GM23338 (cell line): ENCODE data around the gene TFEB. TPM values are rescaled to one million over a fixed set of nuclear protein-coding genes. Genes with fewer than 3 reads are reported as not detected.

Experiments used
- ATAC-seq: fragments of 200-7000 bp; cut with Tn5 transposase; 3 replicates; pipeline ENCODE4 v1.9.1; 2020
- DNase-seq: peaks from one replicate; pipeline ENCODE4 v3.0.0-alpha.2; 2015; ENCODE audit warnings: low spot score
- H2AFZ ChIP-seq: fragments of 200-600 bp; sonication (generic); 2 replicates; pipeline ENCODE4 v1.8.0; 2016; ENCODE audit warnings: antibody characterized with exemption, mild to moderate bottlenecking, moderate library complexity
- H3F3A ChIP-seq: fragments of 200-600 bp; sonication (generic); replicated peaks from 2 replicates; pipeline ENCODE4 v1.8.0; 2017; ENCODE audit warnings: antibody characterized with exemption, mixed run types, low read depth
- H3K27ac ChIP-seq: fragments of 200-600 bp; sonication (generic); 2 replicates; pipeline ENCODE4 v1.6.1; 2016; ENCODE audit warnings: low read depth
- H3K27me3 ChIP-seq: fragments of 200-600 bp; sonication (generic); 2 replicates; pipeline ENCODE4 v1.8.0; 2016; ENCODE audit warnings: mild to moderate bottlenecking, mixed run types, moderate library complexity; ENCODE audit not compliant: insufficient read depth
- H3K36me3 ChIP-seq: fragments of 200-600 bp; sonication (generic); 2 replicates; pipeline ENCODE4 v1.8.0; 2016; ENCODE audit warnings: mild to moderate bottlenecking; ENCODE audit not compliant: insufficient read depth
- H3K4me1 ChIP-seq: fragments of 200-600 bp; sonication (generic); 2 replicates; pipeline ENCODE4 v1.8.0; 2016; ENCODE audit warnings: mild to moderate bottlenecking, moderate library complexity; ENCODE audit not compliant: insufficient read depth
- H3K4me2 ChIP-seq: fragments of 200-600 bp; sonication (generic); 2 replicates; pipeline ENCODE4 v1.7.1; 2017; ENCODE audit warnings: mixed run types
- H3K4me3 ChIP-seq: fragments of 200-600 bp; sonication (generic); 2 replicates; pipeline ENCODE4 v1.6.1; 2016; ENCODE audit warnings: mixed run types
- H3K79me2 ChIP-seq: fragments of 200-600 bp; sonication (generic); replicated peaks from 2 replicates; pipeline ENCODE4 v1.8.0; 2017; ENCODE audit warnings: mild to moderate bottlenecking; ENCODE audit not compliant: insufficient read depth
- H3K9me2 ChIP-seq: fragments of 200-600 bp; sonication (generic); 2 replicates; pipeline ENCODE4 v1.8.0; 2017; ENCODE audit not compliant: insufficient read depth
- H4K20me1 ChIP-seq: fragments of 200-600 bp; sonication (generic); replicated peaks from 2 replicates; pipeline ENCODE4 v1.8.0; 2017; ENCODE audit warnings: mild to moderate bottlenecking; ENCODE audit not compliant: insufficient read depth
- H3K27ac Mint-ChIP-seq: 2 replicates; pipeline ENCODE4 v1.8.0; 2020; ENCODE audit warnings: inconsistent platforms, mild to moderate bottlenecking, moderate library complexity, mixed read lengths
- H3K27me3 Mint-ChIP-seq: 3 replicates; pipeline ENCODE4 v1.8.0; 2022; ENCODE audit warnings: low read depth, mild to moderate bottlenecking, moderate library complexity, mixed read lengths, inconsistent platforms; ENCODE audit not compliant: insufficient read depth, poor library complexity
- H3K36me3 Mint-ChIP-seq: 3 replicates; pipeline ENCODE4 v1.8.0; 2021; ENCODE audit warnings: low read depth, mild to moderate bottlenecking, inconsistent platforms, moderate library complexity, mixed read lengths
- H3K4me1 Mint-ChIP-seq: 3 replicates; pipeline ENCODE4 v1.8.0; 2020; ENCODE audit warnings: mild to moderate bottlenecking, inconsistent platforms, mixed read lengths
- H3K4me3 Mint-ChIP-seq: 3 replicates; pipeline ENCODE4 v1.8.0; 2021; ENCODE audit warnings: moderate library complexity, mild to moderate bottlenecking, inconsistent platforms, mixed read lengths
- H3K9me3 Mint-ChIP-seq: 3 replicates; pipeline ENCODE4 v1.8.0; 2020; ENCODE audit warnings: moderate library complexity, mild to moderate bottlenecking, inconsistent platforms, mixed read lengths
- CREB1 ChIP-seq: fragments of 250-450 bp; sonication (Bioruptor Pico); IDR thresholded peaks from 2 replicates; pipeline ENCODE4 v1.5.0; 2020; ENCODE audit warnings: low read depth, mild to moderate bottlenecking, moderate library complexity
- EZH2 ChIP-seq: fragments of 200-600 bp; sonication (generic); IDR thresholded peaks from one replicate; pipeline ENCODE4 v1.8.0; 2017; ENCODE audit warnings: antibody characterized with exemption, mild to moderate bottlenecking, low read depth; ENCODE audit not compliant: unreplicated experiment
- EZH2phosphoT487 ChIP-seq: fragments of 200-600 bp; sonication (generic); IDR thresholded peaks from one replicate; pipeline ENCODE4 v1.8.1; 2018; ENCODE audit warnings: antibody characterized with exemption; ENCODE audit not compliant: unreplicated experiment
- JUNB ChIP-seq: IDR thresholded peaks from one replicate; pipeline ENCODE4 v1.6.1; 2016; ENCODE audit warnings: antibody characterized with exemption; ENCODE audit not compliant: unreplicated experiment
- NANOG ChIP-seq: IDR thresholded peaks from 2 replicates; pipeline ENCODE4 v1.6.1; 2016; ENCODE audit warnings: antibody characterized with exemption, borderline replicate concordance
- POLR2AphosphoS5 ChIP-seq: IDR thresholded peaks from 2 replicates; pipeline ENCODE4 v1.6.1; 2016; ENCODE audit warnings: antibody characterized with exemption, low read depth
- STAT1 ChIP-seq: IDR thresholded peaks from one replicate; pipeline ENCODE4 v1.6.1; 2016; ENCODE audit warnings: antibody characterized with exemption; ENCODE audit not compliant: unreplicated experiment
- ZNF114 ChIP-seq: fragments of 250-450 bp; sonication (Bioruptor Pico); IDR thresholded peaks from 2 replicates; pipeline ENCODE4 v1.5.0; 2020; ENCODE audit warnings: mild to moderate bottlenecking, moderate library complexity
- ZNF331 ChIP-seq: fragments of 250-450 bp; sonication (Bioruptor Pico); IDR thresholded peaks from 2 replicates; pipeline ENCODE4 v1.5.0; 2020; ENCODE audit warnings: low read depth, mild to moderate bottlenecking, moderate library complexity
- polyA plus RNA-seq: library from polyadenylated mRNA; unstranded; fragments of >200 nt; fragmentation: Nextera tagmentation; extraction: Ambion mirVana; gene quantifications from 2 replicates; pipeline ENCODE4 v1.2.1, GENCODE V29; 2016
- total RNA-seq: library from RNA; depleted of rRNA; stranded (reverse); fragments of >200 nt; shearing (Covaris generic); gene quantifications from 2 replicates; pipeline ENCODE4 v1.2.3, GENCODE V29; 2014
- TF ChIP-seq, protein P1 (sequence below): IDR thresholded peaks from 2 replicates; pipeline ENCODE4 v1.6.1; 2016; ENCODE audit warnings: antibody characterized with exemption
- TF ChIP-seq, protein P2 (sequence below), 2 experiments: fragments of 200-600 bp in 1 of 2; sonication (generic) in 1 of 2; conservative IDR thresholded peaks; 2 replicates each; pipeline versions ENCODE4 v1.5.1 to v1.6.1; 2016 to 2017; ENCODE audit warnings: antibody characterized with exemption in 2 of 2, low read depth in 2 of 2, mild to moderate bottlenecking in 2 of 2, moderate library complexity in 1 of 2
- TF ChIP-seq, protein P3 (sequence below): fragments of 250-450 bp; sonication (Bioruptor Pico); IDR thresholded peaks from 2 replicates; pipeline ENCODE4 v1.5.0; 2020; ENCODE audit warnings: mild to moderate bottlenecking, moderate library complexity
- TF ChIP-seq, protein P4 (sequence below): IDR thresholded peaks from one replicate; pipeline ENCODE4 v1.6.1; 2018; ENCODE audit warnings: antibody characterized with exemption; ENCODE audit not compliant: unreplicated experiment

The TFEB gene
- total and polyA plus RNA-seq, 2 experiments from 2014 or later = 1.3 to 4.3 TPM

DNA sequence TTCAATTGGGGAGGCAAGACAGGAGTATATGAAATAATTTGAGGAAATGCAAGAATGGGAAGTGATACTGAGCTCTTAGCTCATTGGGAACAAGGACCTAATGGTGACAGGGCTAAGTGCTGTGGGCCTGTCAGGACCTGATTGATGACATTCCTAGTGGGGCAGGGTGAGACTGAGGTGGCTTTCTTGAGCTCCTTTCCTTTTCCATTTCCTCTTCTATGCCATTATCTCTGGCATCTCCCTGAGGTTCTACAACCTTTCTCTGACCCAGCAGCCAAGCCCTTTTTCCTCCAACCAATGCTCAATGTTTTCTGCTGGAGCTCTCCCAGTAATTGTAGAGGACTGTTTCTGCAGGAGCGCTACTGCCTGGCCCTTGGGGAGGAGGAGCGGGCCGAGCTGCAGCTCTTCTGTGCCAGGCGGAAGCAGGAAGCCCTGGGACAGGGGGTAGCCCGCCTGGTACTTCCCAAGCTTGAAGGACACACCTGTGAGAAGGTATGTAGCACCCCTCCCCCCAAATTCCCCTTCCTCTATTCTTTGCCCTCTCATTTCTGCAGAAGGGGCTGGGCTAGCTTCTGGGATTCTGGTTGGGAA, 49.3 kb upstream of the TFEB start:
- peaks cover 58% of the 10 kb centered on the region for H3K27me3 Mint-ChIP-seq
- Histone ChIP-seq H3K27me3 (peaks cover 54% of the 10 kb centered on the region), H2AFZ (no peak overlapping the region), H3K9me2 (no peaks in the 10 kb centered on the region), H4K20me1 (no peaks in the 10 kb centered on the region; the same call in 1 of the 2 replicates), H3K27ac (no peak overlapping the region), H3K36me3 (peaks cover 7% of the 10 kb centered on the region; the same call in 1 of the 2 replicates), H3K79me2 (peaks cover 21% of the 10 kb centered on the region), H3K4me1 (peaks cover 22% of the 10 kb centered on the region), H3K4me2 (peak overlapping the region; percentile 62; the same call in 1 of the 2 replicates), H3F3A (peaks cover 8% of the 10 kb centered on the region; the same call in 1 of the 2 replicates), H3K4me3 (peak overlapping the region; percentile 21; the same call in 1 of the 2 replicates)
- DNase-seq (peak; percentile 57), ATAC-seq (no peak)
- H3K27ac Mint-ChIP-seq = no peak overlapping the region
- no peak for TF ChIP-seq JUNB
- TF ChIP-seq EZH2 = no peak
- TF ChIP-seq, protein P1, sequence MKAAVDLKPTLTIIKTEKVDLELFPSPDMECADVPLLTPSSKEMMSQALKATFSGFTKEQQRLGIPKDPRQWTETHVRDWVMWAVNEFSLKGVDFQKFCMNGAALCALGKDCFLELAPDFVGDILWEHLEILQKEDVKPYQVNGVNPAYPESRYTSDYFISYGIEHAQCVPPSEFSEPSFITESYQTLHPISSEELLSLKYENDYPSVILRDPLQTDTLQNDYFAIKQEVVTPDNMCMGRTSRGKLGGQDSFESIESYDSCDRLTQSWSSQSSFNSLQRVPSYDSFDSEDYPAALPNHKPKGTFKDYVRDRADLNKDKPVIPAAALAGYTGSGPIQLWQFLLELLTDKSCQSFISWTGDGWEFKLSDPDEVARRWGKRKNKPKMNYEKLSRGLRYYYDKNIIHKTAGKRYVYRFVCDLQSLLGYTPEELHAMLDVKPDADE = no peak
- no peak for TF ChIP-seq EZH2phosphoT487
- TF ChIP-seq, protein P2, sequence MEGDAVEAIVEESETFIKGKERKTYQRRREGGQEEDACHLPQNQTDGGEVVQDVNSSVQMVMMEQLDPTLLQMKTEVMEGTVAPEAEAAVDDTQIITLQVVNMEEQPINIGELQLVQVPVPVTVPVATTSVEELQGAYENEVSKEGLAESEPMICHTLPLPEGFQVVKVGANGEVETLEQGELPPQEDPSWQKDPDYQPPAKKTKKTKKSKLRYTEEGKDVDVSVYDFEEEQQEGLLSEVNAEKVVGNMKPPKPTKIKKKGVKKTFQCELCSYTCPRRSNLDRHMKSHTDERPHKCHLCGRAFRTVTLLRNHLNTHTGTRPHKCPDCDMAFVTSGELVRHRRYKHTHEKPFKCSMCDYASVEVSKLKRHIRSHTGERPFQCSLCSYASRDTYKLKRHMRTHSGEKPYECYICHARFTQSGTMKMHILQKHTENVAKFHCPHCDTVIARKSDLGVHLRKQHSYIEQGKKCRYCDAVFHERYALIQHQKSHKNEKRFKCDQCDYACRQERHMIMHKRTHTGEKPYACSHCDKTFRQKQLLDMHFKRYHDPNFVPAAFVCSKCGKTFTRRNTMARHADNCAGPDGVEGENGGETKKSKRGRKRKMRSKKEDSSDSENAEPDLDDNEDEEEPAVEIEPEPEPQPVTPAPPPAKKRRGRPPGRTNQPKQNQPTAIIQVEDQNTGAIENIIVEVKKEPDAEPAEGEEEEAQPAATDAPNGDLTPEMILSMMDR (conservative IDR thresholded peaks at IDR 0.05; ENCODE audit: low read depth in 2 of 2) = no peak
- TF ChIP-seq, protein P3, sequence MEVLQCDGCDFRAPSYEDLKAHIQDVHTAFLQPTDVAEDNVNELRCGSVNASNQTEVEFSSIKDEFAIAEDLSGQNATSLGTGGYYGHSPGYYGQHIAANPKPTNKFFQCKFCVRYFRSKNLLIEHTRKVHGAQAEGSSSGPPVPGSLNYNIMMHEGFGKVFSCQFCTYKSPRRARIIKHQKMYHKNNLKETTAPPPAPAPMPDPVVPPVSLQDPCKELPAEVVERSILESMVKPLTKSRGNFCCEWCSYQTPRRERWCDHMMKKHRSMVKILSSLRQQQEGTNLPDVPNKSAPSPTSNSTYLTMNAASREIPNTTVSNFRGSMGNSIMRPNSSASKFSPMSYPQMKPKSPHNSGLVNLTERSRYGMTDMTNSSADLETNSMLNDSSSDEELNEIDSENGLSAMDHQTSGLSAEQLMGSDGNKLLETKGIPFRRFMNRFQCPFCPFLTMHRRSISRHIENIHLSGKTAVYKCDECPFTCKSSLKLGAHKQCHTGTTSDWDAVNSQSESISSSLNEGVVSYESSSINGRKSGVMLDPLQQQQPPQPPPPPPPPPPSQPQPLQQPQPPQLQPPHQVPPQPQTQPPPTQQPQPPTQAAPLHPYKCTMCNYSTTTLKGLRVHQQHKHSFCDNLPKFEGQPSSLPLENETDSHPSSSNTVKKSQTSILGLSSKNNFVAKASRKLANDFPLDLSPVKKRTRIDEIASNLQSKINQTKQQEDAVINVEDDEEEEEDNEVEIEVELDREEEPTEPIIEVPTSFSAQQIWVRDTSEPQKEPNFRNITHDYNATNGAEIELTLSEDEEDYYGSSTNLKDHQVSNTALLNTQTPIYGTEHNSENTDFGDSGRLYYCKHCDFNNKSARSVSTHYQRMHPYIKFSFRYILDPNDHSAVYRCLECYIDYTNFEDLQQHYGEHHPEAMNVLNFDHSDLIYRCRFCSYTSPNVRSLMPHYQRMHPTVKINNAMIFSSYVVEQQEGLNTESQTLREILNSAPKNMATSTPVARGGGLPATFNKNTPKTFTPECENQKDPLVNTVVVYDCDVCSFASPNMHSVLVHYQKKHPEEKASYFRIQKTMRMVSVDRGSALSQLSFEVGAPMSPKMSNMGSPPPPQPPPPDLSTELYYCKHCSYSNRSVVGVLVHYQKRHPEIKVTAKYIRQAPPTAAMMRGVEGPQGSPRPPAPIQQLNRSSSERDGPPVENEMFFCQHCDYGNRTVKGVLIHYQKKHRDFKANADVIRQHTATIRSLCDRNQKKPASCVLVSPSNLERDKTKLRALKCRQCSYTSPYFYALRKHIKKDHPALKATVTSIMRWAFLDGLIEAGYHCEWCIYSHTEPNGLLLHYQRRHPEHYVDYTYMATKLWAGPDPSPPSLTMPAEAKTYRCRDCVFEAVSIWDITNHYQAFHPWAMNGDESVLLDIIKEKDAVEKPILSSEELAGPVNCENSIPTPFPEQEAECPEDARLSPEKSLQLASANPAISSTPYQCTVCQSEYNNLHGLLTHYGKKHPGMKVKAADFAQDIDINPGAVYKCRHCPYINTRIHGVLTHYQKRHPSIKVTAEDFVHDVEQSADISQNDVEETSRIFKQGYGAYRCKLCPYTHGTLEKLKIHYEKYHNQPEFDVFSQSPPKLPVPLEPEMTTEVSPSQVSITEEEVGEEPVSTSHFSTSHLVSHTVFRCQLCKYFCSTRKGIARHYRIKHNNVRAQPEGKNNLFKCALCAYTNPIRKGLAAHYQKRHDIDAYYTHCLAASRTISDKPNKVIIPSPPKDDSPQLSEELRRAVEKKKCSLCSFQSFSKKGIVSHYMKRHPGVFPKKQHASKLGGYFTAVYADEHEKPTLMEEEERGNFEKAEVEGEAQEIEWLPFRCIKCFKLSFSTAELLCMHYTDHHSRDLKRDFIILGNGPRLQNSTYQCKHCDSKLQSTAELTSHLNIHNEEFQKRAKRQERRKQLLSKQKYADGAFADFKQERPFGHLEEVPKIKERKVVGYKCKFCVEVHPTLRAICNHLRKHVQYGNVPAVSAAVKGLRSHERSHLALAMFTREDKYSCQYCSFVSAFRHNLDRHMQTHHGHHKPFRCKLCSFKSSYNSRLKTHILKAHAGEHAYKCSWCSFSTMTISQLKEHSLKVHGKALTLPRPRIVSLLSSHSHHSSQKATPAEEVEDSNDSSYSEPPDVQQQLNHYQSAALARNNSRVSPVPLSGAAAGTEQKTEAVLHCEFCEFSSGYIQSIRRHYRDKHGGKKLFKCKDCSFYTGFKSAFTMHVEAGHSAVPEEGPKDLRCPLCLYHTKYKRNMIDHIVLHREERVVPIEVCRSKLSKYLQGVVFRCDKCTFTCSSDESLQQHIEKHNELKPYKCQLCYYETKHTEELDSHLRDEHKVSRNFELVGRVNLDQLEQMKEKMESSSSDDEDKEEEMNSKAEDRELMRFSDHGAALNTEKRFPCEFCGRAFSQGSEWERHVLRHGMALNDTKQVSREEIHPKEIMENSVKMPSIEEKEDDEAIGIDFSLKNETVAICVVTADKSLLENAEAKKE (CRISPR knock-in tag) = no peak
- TF ChIP-seq, protein P4, sequence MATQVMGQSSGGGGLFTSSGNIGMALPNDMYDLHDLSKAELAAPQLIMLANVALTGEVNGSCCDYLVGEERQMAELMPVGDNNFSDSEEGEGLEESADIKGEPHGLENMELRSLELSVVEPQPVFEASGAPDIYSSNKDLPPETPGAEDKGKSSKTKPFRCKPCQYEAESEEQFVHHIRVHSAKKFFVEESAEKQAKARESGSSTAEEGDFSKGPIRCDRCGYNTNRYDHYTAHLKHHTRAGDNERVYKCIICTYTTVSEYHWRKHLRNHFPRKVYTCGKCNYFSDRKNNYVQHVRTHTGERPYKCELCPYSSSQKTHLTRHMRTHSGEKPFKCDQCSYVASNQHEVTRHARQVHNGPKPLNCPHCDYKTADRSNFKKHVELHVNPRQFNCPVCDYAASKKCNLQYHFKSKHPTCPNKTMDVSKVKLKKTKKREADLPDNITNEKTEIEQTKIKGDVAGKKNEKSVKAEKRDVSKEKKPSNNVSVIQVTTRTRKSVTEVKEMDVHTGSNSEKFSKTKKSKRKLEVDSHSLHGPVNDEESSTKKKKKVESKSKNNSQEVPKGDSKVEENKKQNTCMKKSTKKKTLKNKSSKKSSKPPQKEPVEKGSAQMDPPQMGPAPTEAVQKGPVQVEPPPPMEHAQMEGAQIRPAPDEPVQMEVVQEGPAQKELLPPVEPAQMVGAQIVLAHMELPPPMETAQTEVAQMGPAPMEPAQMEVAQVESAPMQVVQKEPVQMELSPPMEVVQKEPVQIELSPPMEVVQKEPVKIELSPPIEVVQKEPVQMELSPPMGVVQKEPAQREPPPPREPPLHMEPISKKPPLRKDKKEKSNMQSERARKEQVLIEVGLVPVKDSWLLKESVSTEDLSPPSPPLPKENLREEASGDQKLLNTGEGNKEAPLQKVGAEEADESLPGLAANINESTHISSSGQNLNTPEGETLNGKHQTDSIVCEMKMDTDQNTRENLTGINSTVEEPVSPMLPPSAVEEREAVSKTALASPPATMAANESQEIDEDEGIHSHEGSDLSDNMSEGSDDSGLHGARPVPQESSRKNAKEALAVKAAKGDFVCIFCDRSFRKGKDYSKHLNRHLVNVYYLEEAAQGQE = no peak
- TF ChIP-seq CREB1 = no peak
- TF ChIP-seq ZNF114 (CRISPR knock-in tag) = no peak
- no peak for TF ChIP-seq NANOG
- TF ChIP-seq STAT1 = no peak
- no peak for TF ChIP-seq POLR2AphosphoS5
- no peak for TF ChIP-seq ZNF331 (CRISPR knock-in tag)
- H3K36me3 Mint-ChIP-seq = peaks cover 15% of the 10 kb centered on the region
- H3K9me3 Mint-ChIP-seq = peaks cover 7% of the 10 kb centered on the region; the same call in 2 of the 3 replicates
- peaks cover 23% of the 10 kb centered on the region for H3K4me1 Mint-ChIP-seq
- H3K4me3 Mint-ChIP-seq = peak overlapping the region; percentile 94
